ENCODE data around the gene PHACTR3. TPM values are rescaled to one million over a fixed set of nuclear protein-coding genes. Genes with fewer than 3 reads are reported as not detected.

The PHACTR3 gene
- total RNA-seq, 2 donors from 2014 or later, result 0.34 TPM; not detected in 1

DNA sequence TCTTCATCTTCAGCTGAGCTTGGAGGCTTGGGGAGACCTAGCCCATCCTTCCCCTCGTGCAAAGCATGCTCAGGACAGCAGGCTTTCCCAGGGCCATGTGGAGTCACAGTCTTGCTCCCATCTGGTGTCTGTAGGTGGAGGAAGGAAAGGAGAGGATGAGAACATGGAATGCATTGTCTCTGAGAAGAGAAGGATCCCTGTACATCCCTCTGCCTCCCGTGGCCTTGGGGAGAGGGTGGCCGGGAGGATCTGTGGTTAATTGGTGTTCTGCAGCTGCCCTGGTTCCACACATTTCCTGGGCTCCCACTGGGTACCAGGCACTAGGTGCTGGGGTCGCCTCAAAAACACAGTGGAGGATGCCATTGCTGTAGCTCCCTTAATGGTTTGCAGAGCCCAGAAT is 134.5 kb downstream of the PHACTR3 start:
- WGBS, result 66% methylated on average over 4 of the region's 4 CpGs
- intact Hi-C loops (cut with DNase I), result no loop called here
- TF ChIP-seq, protein P1, sequence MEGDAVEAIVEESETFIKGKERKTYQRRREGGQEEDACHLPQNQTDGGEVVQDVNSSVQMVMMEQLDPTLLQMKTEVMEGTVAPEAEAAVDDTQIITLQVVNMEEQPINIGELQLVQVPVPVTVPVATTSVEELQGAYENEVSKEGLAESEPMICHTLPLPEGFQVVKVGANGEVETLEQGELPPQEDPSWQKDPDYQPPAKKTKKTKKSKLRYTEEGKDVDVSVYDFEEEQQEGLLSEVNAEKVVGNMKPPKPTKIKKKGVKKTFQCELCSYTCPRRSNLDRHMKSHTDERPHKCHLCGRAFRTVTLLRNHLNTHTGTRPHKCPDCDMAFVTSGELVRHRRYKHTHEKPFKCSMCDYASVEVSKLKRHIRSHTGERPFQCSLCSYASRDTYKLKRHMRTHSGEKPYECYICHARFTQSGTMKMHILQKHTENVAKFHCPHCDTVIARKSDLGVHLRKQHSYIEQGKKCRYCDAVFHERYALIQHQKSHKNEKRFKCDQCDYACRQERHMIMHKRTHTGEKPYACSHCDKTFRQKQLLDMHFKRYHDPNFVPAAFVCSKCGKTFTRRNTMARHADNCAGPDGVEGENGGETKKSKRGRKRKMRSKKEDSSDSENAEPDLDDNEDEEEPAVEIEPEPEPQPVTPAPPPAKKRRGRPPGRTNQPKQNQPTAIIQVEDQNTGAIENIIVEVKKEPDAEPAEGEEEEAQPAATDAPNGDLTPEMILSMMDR (IDR thresholded peaks at IDR 0.05), result no peak
- TF ChIP-seq POLR2AphosphoS5 (IDR thresholded peaks at IDR 0.05) (no peak), POLR2A (IDR thresholded peaks at IDR 0.05) (no peak)
- Histone ChIP-seq H3K4me3 (no peak overlapping the region), H3K4me1 (replicated peaks) (no peaks in the 10 kb centered on the region), H3K27ac (no peak overlapping the region), H3K9me3 (no peaks in the 10 kb centered on the region), H3K36me3 (no peaks in the 10 kb centered on the region), H3K27me3 (replicated peaks; ENCODE audit: insufficient read depth) (no peaks in the 10 kb centered on the region)
- no peak for DNase-seq (ENCODE audit: low spot score)

- no peaks in the 10 kb centered on the region for H3K27me3 ChIP-seq (replicated peaks; ENCODE audit: insufficient read depth)
- intact Hi-C loops (cut with DNase I), result no loop called here
- TF ChIP-seq, protein P1 (IDR thresholded peaks at IDR 0.05), result no peak
- TF ChIP-seq POLR2AphosphoS5 (IDR thresholded peaks at IDR 0.05) (no peak), POLR2A (IDR thresholded peaks at IDR 0.05) (no peak)
These were observed 136.3 kb downstream of the PHACTR3 start for GRCh38 chr20:59740621-59741020.

DNA sequence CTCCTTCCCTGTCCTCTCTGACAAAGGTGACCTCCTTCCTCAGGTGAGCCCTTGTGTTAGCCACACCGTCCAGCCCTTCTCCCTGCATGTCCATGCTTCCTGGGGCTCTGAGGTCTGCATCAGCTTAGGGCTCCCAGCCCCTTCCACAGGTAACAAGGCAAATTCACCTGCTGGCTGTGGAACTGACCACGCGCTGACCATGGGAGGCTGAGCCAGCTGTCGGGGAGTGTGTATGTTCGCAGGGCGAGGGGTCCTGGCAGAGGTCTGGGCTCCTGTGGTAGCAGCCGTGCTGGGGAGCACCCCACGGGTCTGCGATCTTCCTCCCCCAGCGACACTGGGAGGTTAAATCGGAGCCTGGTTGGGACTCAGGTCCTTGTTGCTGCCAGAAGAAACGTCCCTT is 136.7 kb downstream of the PHACTR3 start:
- H3K36me3 ChIP-seq, result no peaks in the 10 kb centered on the region
- intact Hi-C loops (cut with DNase I), result no loop called here
- no peaks in the 10 kb centered on the region for H3K9me3 ChIP-seq
- WGBS, result 94% methylated on average over 11 of the region's 12 CpGs
- H3K27ac ChIP-seq, result no peak overlapping the region
- TF ChIP-seq POLR2AphosphoS5 (IDR thresholded peaks at IDR 0.05) (no peak), POLR2A (IDR thresholded peaks at IDR 0.05) (no peak)
- TF ChIP-seq, protein P1 (IDR thresholded peaks at IDR 0.05), result no peak
- no peak for DNase-seq (ENCODE audit: low spot score)
- no peaks in the 10 kb centered on the region for H3K4me1 ChIP-seq (replicated peaks)
- H3K4me3 ChIP-seq, result no peak overlapping the region
- no peaks in the 10 kb centered on the region for H3K27me3 ChIP-seq (replicated peaks; ENCODE audit: insufficient read depth)

More at GRCh38 chr20:59740621-59741020, 136.3 kb downstream of the PHACTR3 start:
- Histone ChIP-seq H3K27ac (no peak overlapping the region), H3K4me3 (no peak overlapping the region), H3K9me3 (no peaks in the 10 kb centered on the region), H3K36me3 (no peaks in the 10 kb centered on the region), H3K4me1 (replicated peaks) (no peaks in the 10 kb centered on the region)
- no peak for DNase-seq (ENCODE audit: low spot score)
- 92% methylated on average over 7 of the region's 7 CpGs for WGBS

DNA sequence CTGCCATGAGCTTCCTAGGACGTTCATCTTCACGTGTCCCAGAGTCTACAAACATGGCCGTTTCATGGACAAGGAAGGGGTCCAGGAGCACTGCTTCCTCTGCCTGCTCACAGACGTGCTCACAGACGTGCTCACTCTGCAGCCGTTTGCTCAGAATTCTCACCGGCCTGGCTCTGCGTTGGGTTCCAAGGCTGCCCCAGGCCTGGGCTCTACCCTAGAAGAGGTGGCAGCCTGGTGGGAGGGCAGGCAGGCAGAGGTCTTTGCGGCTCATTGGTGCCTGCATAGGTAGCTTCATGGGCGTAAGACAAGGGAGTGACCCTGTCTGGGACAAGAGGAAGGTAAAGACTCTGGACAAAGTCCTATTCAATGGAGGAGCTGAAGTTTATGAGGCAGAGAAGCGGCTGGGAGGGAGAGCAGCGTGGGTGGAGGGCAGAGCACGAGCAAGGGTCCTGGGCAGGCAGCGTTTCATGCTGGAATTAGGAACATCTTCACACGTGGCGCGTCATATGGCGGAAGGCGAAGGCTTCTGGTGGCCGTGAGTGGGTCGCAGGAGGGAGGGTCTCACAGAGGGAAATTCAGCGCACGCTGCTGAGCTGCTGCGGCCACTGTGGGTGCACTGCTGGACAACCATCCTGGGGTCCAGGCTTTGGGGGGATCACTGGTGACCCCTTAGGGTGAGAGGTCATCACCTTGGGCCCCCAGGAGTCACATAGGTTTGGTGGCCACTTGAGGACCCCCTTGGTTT is 138.2 kb downstream of the PHACTR3 start:
- WGBS, result 89% methylated on average over 24 of the region's 24 CpGs
- no peaks in the 10 kb centered on the region for H3K9me3 ChIP-seq
- no peaks in the 10 kb centered on the region for H3K27me3 ChIP-seq (replicated peaks; ENCODE audit: insufficient read depth)
- no peak overlapping the region for H3K27ac ChIP-seq
- H3K36me3 ChIP-seq, result no peaks in the 10 kb centered on the region
- intact Hi-C loops (cut with DNase I), result no loop called here
- DNase-seq (ENCODE audit: low spot score), result no peak
- H3K4me1 ChIP-seq (replicated peaks), result no peaks in the 10 kb centered on the region
- no peak for TF ChIP-seq POLR2AphosphoS5 (IDR thresholded peaks at IDR 0.05)
- TF ChIP-seq, protein P1 (IDR thresholded peaks at IDR 0.05), result no peak
- TF ChIP-seq POLR2A (IDR thresholded peaks at IDR 0.05), result no peak
- no peak overlapping the region for H3K4me3 ChIP-seq

- intact Hi-C loops (cut with DNase I), result no loop called here
- no peak for TF ChIP-seq POLR2AphosphoS5 (IDR thresholded peaks at IDR 0.05)
- no peak for TF ChIP-seq POLR2A (IDR thresholded peaks at IDR 0.05)
- TF ChIP-seq, protein P1 (IDR thresholded peaks at IDR 0.05), result no peak
- DNase-seq (ENCODE audit: low spot score), result no peak
- 85% methylated on average over 9 of the region's 9 CpGs for WGBS
- Histone ChIP-seq H3K36me3 (no peaks in the 10 kb centered on the region), H3K4me3 (no peak overlapping the region), H3K27me3 (replicated peaks; ENCODE audit: insufficient read depth) (no peaks in the 10 kb centered on the region), H3K9me3 (no peaks in the 10 kb centered on the region), H3K4me1 (replicated peaks) (no peaks in the 10 kb centered on the region), H3K27ac (no peak overlapping the region)
These were observed 139.0 kb downstream of the PHACTR3 start for GRCh38 chr20:59743308-59743707.

All from prostate gland (tissue), 2 donors.